Skeletal muscle cell (primary cell): ENCODE data around the gene ARHGAP30.
"Not testable (repeated sequence)": the region's sequence is repeated elsewhere in the genome, so short reads cannot be mapped to it uniquely, and the experiment has no call there.

Experiments
- DNase-seq: peaks from one replicate; pipeline ENCODE4 v3.0.0-alpha.2; 2010; ENCODE audit warnings: low read depth
- H3K4me3 ChIP-seq: 2 replicates; pipeline ENCODE4 v1.5.1; 2011; ENCODE audit warnings: low read depth, mild to moderate bottlenecking, control low read depth, low read length, moderate library complexity

The ARHGAP30 gene

DNA sequence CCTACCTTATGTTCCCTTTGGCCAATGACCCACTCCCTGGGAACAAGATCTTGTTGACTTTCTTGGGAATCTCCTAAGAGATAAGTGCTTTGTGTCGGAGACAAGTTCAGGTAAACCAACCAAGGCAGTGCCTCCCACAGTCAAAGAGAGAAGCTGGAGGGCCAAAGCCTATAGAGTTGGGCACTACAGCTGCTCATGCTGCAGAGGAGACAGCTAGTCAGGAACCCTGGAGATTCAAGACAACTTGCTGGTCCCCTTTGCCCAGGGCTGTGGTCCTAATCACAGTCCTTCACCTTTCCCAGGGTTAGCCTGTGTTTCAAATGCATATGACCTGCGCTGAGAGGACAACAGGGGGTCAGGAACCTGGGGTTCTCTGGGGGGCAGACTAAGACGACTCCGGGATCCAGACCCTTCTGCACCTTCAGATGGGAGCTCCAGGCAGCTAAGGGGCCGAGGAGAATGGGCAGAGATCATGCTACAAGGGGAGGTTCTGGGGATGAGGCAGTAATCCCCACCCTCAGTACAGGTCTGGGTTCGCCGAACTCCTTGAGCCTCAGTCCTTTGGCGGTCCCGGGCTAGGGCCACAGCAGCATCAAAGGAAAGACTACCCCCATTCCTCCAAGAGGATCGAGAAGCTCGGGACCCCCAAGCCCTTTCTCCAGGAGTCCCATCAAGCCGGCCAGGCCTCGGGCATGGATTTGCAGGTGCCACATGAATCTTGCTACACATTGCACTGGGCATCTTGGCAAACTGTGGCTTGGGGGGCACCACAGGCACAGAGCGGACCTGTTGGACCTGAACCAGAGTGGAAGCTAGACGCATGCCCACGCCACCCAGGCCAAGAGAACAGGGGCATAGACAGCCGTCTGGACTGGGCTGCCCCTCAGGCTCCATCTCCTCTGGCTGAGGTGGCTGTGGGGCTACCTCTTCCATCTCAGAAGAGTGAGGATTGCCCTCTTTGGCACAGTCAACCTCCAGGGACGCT is 22.0 kb downstream of the ARHGAP30 start:
- H3K4me3 ChIP-seq = no peak overlapping the region
- DNase-seq = no peak

DNA sequence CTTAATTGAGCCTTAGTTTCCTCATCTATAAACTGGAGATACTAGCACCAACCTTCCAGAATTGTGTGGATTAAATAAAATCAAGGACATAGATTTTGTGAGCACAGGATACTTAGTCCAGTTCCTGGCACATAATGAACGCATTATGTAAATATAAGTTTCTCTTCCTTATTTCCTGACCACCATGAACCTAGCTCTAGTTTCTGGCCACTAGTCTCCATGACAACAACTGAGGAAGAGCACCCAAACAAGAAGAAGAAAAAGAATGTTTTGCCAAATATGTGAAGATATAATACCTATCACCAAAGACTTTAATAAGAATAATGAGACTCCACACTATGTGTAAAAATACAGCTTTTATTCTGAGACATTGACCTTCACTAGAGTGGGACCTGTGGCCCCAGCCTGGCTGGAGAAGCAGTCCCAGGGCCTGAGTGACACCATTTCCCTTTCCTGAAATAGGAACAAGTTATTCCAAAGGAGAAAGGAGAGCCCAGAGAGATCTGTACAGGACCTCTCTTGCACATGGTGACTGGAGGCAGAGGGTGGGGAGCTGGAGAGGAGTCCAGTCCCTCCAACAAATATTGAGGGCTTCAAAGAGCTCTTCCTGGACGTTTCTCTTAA is 23.0 kb downstream of the ARHGAP30 start:
- no peak for DNase-seq
- H3K4me3 ChIP-seq = peak overlapping the region; percentile 87

DNA sequence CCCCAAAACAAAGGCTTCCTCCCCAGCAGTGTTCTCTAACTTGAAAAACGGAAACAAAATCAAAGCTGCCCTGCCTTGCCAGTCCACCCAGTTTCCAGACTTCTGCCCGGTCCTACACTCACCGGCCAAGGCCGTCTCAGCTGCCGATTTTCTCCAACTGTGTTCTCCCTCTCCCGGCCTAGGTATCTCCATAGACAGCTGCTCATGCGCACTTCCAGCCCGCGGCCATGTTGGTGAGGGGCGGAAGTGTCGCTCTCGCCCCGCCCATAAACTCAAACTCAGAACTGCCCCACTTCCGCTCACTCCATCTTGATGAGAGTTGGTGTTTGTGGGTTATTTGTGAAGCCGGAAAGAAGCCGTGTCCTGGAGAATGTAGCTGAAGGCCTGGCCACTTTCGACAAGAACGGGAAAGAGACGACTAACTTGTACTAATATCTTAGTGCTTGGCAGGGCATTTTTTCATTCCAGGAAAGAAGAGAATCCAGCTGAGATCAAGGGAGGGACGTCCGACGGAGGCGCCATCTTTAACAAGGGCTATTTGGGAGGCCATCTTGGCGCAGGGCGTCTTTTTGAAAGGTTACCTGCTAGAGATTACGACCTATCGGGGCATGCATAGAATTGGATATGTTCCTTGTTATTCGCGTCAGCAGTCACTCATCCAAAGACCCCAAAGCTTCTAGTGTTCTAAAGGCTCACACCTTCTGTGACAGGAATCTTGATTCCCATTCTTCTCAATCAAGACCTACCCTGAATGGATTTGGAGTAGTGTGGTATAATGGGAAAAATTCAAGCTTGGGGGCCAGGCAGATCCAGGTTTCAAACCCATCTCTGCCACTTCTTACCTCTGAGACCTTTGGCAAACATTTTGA is 23.7 kb downstream of the ARHGAP30 start, which contains the start of gene USF1:
Gene USF1 (minus strand): TSS at position 242 of the 869 bp plus-strand sequence. CDS start 2,702 bp downstream, outside the sequence.
- H3K4me3 ChIP-seq = peak within 1 kb of the TSS; percentile 87
- peak; percentile 84 for DNase-seq

DNA sequence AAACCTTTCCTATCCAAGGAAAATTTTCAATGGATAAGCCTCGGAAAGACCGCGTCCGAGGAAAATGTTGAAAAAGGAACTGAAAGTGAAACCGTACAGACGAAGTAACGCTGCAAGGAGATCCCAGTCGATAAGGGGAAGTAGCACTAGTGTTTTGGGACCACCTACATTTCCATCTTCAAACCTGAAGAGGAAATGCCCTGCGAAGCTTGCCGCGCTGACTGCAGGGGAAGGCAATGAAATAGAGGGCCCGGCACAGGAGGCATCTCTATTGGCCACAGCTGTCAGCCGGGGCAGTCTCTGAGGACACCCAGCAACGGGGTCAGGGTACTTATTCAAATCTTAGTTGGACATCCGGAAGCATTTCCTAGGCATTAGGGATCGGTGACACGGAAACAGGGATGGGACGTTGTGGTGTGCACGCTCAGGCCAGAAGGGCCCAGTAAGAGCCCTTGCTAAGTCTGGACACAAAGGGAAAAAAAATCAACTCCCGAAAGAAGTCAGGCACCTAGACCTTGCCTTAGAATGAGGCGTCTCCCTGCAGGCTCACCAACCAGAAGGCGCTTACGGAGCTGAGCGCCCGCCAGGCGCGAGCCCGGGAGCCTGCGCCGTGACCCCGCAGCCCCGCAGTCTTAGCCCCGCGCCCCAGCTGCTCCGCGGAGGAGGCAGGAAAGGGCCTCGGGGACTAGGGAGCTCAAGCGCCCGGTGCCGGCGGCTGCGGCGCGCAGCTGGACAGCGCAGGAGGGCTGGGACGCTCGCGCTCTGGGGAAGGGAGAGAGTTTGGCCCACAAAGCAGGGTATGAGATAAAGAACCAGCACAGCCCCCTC is 24.6 kb downstream of the ARHGAP30 start:
- DNase-seq = peak; percentile 12

DNA sequence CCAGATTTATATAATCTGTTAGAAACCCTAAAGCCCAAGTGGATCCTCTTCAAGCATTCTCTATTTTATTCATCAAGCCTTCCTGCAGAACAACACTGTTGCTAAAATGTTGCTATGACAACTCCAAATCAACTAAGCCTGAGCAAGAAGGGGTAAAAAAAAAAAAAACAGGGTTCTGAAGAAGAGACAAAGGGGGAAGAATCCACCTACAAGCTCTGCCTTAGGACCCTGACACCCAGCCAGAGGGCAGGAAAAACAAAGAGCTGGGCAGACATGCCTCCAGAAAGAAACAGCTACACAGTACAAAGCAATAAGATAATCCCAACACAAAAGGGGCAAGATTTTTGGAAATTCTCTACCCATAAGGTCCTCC is 25.2 kb downstream of the ARHGAP30 start:
- no peak for DNase-seq
- H3K4me3 ChIP-seq = peak overlapping the region; percentile 87

More for the DNA sequence above, 24.6 kb downstream of the ARHGAP30 start:
- H3K4me3 ChIP-seq = peak overlapping the region; percentile 87

DNA sequence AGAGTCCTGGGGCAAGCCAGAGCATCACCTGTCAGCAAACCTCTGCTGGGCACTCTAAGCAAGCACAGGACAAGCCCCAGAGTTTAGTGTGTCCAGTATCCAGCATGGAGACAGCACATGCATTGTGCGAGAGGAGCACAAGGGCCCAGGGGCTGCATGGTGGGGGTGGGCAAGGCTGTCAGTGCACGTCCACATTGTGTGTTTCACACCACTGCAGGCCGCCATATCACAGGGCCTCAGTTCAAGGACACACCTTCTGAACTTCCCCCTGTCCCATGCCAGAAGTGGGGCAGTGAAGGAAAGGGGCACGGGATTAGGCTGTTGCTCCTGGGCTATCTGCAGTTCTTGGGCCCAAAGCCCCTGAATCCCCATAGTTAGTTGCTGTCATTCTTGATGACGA is 30.1 kb downstream of the ARHGAP30 start:
- no peak overlapping the region for H3K4me3 ChIP-seq
- DNase-seq = no peak

DNA sequence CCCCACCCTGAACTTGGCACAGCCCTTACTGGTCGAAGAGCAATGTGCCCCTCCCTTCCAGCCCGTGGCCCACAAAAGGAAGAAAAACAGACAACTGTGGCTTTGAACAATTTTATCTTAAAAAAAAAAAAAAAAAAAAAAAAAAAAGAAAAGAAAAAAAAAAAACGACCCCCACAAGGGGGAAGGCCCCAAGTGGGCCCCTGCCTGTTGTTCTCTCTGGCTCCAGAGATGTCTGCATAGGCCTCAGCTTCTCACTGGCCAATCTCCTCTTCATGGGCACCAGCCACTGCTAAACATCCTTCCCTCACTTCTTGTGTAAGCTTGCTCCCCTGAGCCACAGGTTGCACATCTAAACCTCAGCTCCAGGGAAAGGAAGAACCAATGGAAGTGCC is 30.5 kb downstream of the ARHGAP30 start:
- H3K4me3 ChIP-seq = peak overlapping the region; percentile 55
- DNase-seq = no peak

DNA sequence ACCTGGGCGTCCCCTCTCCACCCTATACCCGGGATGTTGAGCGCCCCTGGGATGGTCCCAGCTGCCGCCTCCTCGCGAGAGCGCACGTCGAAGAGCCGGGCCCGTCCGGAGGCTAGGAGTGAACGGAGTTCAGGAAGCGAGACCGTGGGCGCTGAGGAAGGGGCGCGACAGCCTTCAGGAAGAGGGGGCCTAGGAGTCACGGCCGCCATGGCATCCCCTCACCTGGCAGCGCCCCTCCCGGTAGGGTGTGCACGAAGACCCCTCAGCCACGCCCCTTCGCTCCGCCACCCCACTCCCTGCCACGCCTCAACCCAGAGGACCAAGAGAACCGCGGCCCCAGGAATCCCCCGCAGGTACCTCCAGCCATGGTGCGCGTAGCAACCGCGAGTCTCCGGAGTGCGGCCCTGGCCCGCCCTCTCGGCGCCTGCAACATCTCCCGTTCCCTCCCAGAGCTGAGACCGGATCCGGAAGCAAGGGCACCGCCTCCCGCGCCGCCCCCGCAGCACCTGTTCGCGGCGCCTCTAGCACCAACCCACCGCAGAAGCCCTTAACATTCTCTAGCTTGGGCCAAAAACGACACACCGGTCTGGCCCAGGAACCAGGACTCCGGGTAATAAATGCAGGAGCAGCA is 31.1 kb downstream of the ARHGAP30 start, which contains the start of gene TSTD1:
Gene TSTD1 (minus strand): TSS at position 442 of the 631 bp plus-strand sequence. CDS start 75 bp downstream, at position 367.
- DNase-seq = no peak
- peak within 1 kb of the TSS; percentile 55 for H3K4me3 ChIP-seq

DNA sequence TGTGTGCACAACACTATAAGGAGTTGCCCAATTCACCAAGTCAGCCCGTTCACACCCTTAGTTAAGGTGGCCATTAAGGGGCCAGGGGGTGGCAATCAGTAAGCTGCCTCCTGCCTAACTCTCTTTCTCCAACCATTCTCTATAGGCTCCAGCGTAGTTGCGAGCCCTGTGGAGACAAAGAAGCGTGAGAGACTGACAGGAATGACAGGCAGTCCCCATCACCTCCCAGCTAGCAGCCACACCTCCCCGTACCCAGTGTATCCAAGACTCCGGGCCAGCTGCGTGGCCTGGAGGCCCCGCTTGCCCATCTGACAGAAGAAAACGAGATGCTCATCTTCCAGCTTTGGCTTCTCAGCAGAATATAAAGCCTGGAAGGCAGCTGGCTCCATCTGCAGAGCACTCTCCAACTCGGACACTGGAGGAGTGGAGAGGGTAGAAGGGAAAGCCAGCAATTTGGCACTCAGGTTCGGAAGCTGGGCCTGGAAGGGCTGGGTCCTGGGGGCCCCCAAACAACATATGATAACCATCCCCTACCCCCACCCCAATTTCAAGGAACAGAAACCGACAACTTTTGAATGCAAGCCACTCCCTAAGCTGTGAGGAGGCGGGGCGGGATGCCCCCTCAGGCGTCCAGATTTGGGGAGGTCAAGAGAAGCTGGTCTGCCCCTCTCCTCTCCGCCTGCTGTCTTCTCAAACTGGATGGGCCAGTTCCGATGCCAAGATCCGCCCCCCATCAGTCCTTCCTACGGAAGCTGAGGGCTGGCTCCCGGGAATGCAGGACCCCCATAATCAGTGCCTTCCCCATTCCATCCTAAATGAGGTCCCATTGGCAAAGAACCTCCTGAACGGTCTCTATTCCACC is 31.8 kb downstream of the ARHGAP30 start:
- DNase-seq = no peak
- peak overlapping the region; percentile 55 for H3K4me3 ChIP-seq

DNA sequence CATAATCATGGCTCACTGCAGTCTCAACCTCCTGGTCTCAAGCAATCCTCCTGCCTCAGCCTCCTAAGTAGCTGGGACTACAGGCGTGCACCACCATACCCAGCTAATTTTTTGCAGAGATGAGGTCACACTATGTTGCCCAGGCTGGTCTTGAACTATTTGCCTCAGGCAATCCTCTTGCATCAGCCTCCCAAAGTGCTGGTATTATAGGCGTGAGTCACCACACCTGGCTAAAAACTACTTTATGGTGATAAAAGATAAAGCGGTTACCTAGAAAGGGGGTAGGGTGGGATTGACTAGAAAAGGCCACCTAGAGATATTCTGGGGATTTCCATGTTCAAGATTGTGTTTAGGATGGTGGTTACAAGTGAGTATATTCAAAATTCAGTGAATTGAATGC is 35.9 kb downstream of the ARHGAP30 start:
- no peak overlapping the region for H3K4me3 ChIP-seq
- no peak for DNase-seq

DNA sequence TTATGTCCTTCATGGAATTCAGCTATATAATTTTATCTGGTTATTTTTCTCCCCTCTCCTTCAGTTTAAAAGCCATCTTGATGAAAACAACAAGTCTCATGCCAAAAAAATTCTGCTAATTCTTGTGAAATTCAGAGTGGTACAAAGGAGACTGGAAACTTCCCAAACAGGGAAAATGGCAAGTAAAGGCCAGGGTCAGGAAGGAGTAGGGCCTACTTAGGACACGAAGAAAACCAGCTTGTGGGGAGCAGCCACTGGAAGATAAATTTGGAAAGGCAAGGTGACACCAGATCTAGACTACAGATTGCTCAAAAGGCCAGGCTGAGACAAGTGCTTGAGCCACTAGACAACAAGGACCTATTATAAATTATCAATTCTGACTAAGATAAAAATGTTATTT is 37.3 kb downstream of the ARHGAP30 start:
- DNase-seq = no peak
- no peak overlapping the region for H3K4me3 ChIP-seq

DNA sequence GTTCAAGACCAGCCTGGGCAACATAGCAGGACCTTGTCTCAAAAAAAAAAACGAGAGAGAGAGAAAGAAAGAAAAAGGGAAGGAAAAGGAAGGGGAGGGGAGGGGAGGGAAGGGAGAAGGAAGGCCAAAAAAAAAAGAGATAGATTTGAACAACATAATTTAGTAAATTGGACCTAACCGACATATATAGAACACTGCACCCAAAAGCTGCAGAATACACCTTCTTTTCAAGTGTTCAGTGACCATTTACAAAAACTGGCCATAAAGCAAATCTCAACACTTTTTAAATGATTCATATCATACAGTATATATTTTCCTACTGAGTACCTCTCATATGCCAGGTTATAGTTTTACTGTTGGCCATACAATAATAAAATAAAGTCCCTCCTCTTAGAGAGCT is 37.8 kb downstream of the ARHGAP30 start:
- H3K4me3 ChIP-seq = no peak overlapping the region
- DNase-seq = no peak

DNA sequence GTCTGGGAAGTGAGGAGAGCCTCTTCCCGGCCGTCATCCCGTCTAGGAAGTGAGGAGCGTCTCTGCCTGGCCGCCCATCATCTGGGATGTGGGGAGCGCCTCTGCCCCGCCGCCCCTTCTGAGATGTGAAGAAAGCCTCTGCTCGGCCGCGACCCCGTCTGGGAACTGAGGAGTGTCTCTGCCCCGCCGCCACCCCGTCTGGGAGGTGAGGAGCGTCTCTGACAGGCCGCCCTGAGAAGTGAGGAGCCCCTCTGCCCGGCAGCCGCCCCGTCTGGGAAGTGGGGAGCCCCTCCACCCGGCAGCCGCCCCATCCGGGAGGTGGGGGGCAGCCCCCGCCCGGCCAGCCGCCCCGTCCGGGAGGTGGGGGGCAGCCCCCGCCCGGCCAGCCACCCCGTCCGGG is 40.2 kb downstream of the ARHGAP30 start:
- not testable (repeated sequence) for H3K4me3 ChIP-seq, DNase-seq

DNA sequence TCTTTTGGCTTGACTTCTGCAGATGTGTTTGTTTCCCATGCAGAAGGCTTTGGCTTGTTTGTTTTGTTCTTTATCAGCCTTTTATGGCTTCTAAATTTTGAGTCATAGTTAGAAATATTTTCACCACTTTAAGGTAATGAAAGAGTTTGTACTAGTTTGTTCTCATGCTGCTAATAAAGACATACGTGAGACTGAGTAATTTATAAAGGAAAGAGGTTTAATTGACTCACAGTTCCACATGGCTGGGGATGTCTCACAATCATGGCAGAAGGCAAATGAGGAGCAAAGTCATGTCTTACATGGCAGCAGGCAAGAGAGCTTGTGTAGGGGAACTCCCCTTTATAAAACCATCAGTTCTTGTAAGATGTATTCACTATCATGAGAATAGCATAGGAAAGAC is 42.7 kb downstream of the ARHGAP30 start:
- not testable (repeated sequence) for H3K4me3 ChIP-seq, DNase-seq

DNA sequence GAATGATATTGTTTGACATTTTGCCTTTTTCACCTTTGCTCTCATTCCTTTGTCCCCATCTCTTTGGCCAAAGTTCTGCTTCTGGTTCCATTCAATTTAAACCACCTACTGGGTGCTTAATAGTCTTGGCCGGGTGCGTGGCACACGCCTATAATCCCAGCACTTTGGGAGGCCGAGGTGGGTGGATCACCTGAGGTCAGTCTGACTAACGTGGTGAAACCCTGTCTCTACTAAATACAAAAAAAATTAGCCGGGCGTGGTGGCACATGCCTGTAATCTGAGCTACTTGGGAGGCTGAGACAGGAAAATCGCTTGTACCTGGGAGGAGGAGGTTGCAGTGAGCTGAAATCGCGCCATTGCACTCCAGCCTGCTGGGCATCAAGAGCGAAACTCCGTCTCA is 47.3 kb downstream of the ARHGAP30 start:
- DNase-seq, H3K4me3 ChIP-seq: not testable (repeated sequence)

DNA sequence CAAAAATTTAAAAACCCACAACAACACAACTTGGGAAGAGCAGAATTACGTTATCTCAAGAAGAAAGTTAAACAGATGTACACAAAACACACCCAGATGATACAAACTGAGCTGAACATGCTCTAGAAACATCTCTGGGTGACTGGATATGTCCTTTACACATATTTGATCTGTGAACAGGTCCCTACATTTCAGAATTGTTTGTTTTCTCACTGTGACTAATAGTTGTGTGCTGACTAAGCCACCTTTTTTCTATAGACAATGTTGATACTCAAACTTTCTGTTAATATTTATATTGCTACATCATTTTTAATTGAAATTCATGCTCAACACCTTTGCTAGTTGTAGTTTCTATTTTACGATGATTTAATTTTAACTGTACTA is 47.7 kb downstream of the ARHGAP30 start:
- H3K4me3 ChIP-seq = no peak overlapping the region
- DNase-seq = no peak

DNA sequence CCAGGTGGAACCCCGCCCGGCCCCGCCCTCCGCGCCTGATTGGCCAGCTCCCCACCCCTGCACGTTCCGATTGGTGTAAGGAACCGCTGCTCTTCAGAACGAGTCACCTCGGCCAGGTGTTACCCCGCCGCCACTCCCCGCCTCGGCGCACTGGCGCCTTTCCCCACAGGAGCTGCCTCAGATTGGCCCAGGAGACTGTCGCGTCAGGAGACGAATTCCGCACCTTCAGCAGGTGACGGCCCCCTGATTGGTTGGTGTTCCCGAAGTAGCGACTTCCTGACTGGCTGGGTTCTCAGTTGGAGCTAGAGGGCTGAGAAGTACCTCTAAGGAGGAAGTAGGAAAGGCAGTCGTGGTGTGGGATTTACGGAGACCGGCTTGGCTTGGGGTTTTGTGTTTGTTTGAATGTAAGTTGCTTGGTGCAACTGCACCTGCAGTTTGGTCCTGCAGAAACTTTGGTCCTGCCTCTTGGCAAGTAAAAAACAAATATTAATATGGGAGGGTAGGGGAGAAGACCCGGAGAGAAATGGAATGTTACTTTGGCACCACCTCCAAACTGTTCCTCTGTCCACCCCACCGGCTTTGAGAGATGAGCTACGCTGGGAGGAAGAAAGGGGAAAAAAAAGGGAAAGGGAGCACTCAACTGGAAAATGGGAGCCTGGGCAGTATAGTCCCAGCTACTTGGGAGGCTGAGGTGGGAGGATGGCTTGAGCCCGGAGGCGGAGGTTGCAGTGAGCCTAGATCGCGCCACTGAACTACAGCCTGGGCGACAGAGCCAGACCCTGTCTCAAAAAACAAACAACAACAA is 48.3 kb downstream of the ARHGAP30 start:
- DNase-seq = no peak
- H3K4me3 ChIP-seq = peak overlapping the region; percentile 49
